Prostate gland (tissue), 2 donors: ENCODE measurements around the gene EPC2. TPM values are rescaled to one million over a fixed set of nuclear protein-coding genes. Genes with fewer than 3 reads are reported as not detected.
"Not testable (repeated sequence)": the region's sequence is repeated elsewhere in the genome, so short reads cannot be mapped to it uniquely, and the experiment has no call there.

Experiments used
- DNase-seq: peaks from one replicate; pipeline ENCODE4 v3.0.0-alpha.2; 2019; ENCODE audit warnings: low spot score
- H3K27ac ChIP-seq, 2 donors: fragments of 200-600 bp; sonication (generic); 2 replicates each; pipeline ENCODE4 v1.5.1; 2017 to 2019
- H3K27me3 ChIP-seq: fragments of 200-600 bp; sonication (generic); replicated peaks from 2 replicates; pipeline ENCODE4 v1.5.1; 2019; ENCODE audit not compliant: insufficient read depth
- H3K36me3 ChIP-seq, 2 donors: fragments of 200-600 bp; sonication (generic); 1 replicate in 1 of 2; 2 replicates in 1 of 2; pipeline versions ENCODE4 v1.5.1 to v1.8.1; 2017 to 2019
- H3K4me1 ChIP-seq: fragments of 200-600 bp; sonication (generic); replicated peaks from 2 replicates; pipeline ENCODE4 v1.5.1; 2019
- H3K4me3 ChIP-seq, 2 donors: fragments of 200-600 bp; sonication (generic); 2 replicates each; pipeline ENCODE4 v1.5.1; 2017 to 2019
- H3K9me3 ChIP-seq: fragments of 200-600 bp; sonication (generic); 2 replicates; pipeline ENCODE4 v1.5.1; 2017
- POLR2A ChIP-seq: fragments of 450-650 bp; IDR thresholded peaks from one replicate; pipeline ENCODE4 v1.6.1; 2016; ENCODE audit warnings: antibody characterized with exemption, mild to moderate bottlenecking
- POLR2AphosphoS5 ChIP-seq: sonication (generic); formaldehyde crosslinking; IDR thresholded peaks from one replicate; pipeline ENCODE4 v1.6.1; 2017; ENCODE audit warnings: antibody characterized with exemption
- WGBS: methylation state at CpG from one replicate; pipeline ENCODE4 v1.1.5; 2018; 5-methylcytosine and 5-hydroxymethylcytosine counted together
- intact Hi-C: fragments of 100-400 bp; cut with DNase I; formaldehyde crosslinking; loops from one replicate; pipeline ENCODE4 v1.14.2; 2022
- total RNA-seq, 2 donors: library from RNA; depleted of rRNA; stranded (reverse); fragments of >200 nt; gene quantifications; one replicate each; pipeline ENCODE4 v1.1.0, GENCODE V29; 2016
- TF ChIP-seq, protein P1 (sequence below), 4 experiments: fragments of 200-600 bp in 2 of 4; fragments of 450-650 bp in 2 of 4; sonication (generic) in 2 of 4; IDR thresholded peaks; 1 replicate in 3 of 4; 2 replicates in 1 of 4; pipeline ENCODE4 v1.5.1; 2016 to 2019; ENCODE audit warnings: antibody characterized with exemption in 4 of 4, mild to moderate bottlenecking in 2 of 4, moderate library complexity in 2 of 4

Gene EPC2
- total RNA-seq, 2 donors from 2014 or later: 27.2 to 40.2 TPM

DNA sequence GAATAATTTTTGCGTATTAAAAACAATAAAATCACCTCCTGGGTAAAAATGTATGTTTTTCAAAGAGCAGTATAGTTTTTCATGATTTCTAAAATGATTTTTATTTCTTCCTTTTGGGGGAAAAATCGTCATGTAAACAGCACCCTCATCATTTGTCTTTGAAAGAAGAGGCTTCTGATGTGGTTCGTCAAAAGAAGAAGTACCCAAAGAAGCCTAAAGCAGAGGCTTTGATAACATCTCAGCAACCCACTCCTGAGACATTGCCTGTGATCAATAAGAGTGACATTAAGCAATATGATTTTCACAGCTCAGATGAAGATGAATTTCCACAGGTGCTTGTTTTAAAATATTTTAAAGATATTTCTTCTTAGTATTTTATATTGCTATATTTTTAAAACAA is 120.3 kb downstream of the EPC2 start:
- no peak overlapping the region for H3K4me3 ChIP-seq
- TF ChIP-seq POLR2A (no peak), POLR2AphosphoS5 (no peak)
- TF ChIP-seq, protein P1, sequence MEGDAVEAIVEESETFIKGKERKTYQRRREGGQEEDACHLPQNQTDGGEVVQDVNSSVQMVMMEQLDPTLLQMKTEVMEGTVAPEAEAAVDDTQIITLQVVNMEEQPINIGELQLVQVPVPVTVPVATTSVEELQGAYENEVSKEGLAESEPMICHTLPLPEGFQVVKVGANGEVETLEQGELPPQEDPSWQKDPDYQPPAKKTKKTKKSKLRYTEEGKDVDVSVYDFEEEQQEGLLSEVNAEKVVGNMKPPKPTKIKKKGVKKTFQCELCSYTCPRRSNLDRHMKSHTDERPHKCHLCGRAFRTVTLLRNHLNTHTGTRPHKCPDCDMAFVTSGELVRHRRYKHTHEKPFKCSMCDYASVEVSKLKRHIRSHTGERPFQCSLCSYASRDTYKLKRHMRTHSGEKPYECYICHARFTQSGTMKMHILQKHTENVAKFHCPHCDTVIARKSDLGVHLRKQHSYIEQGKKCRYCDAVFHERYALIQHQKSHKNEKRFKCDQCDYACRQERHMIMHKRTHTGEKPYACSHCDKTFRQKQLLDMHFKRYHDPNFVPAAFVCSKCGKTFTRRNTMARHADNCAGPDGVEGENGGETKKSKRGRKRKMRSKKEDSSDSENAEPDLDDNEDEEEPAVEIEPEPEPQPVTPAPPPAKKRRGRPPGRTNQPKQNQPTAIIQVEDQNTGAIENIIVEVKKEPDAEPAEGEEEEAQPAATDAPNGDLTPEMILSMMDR (IDR thresholded peaks at IDR 0.05): no peak
- H3K36me3 ChIP-seq: no peaks in the 10 kb centered on the region
- WGBS: 89% methylated on average over 3 of the region's 3 CpGs
- peaks cover 2% of the 10 kb centered on the region for H3K4me1 ChIP-seq
- no peaks in the 10 kb centered on the region for H3K9me3 ChIP-seq
- no peak for DNase-seq
- no peaks in the 10 kb centered on the region for H3K27me3 ChIP-seq
- intact Hi-C loops: no loop called here
- no peak overlapping the region for H3K27ac ChIP-seq

DNA sequence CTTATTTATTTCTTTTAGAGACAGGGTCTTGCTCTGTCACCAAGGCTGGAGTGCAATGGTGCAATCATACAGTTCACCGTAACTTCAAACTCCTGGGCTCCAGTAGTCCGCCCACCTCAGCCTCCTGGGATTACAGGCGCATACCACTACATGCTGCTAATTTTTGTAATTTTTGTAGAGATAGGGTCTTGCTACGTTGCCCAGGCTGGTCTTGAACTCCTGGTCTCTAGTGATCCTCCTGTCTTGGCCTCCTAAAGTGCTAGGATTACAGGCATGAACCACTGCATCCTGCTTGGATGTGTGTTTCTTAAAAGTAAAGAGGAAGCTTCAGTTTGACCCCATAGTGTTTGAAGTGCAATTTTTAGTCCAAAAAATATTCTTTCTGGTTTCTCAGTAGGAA is 125.5 kb downstream of the EPC2 start:
- H3K27ac ChIP-seq: no peak overlapping the region
- intact Hi-C loops: no loop called here
- no peaks in the 10 kb centered on the region for H3K36me3 ChIP-seq
- H3K4me1 ChIP-seq: peaks cover 2% of the 10 kb centered on the region
- no peak for DNase-seq
- 95% methylated on average over 4 of the region's 4 CpGs for WGBS
- TF ChIP-seq, protein P1 (IDR thresholded peaks at IDR 0.05): no peak
- no peak for TF ChIP-seq POLR2AphosphoS5
- TF ChIP-seq POLR2A: no peak
- no peaks in the 10 kb centered on the region for H3K27me3 ChIP-seq
- H3K9me3 ChIP-seq: no peaks in the 10 kb centered on the region
- no peak overlapping the region for H3K4me3 ChIP-seq

DNA sequence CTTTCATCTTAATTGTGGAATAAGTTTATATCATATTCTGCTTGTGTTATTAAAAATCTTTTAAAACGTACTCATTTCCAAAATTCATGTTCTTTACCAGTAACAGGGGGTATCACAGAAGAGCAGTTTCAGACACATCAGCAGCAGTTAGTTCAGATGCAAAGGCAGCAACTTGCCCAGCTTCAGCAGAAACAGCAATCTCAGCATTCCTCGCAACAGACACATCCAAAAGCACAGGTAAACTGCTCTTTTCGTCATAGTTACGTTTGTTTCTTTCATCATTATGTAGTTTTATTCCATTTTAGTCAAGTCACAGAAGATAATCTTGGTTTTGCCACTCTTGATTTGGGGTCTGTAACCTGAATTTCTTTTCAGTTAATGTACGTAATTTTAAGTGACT is 137.0 kb downstream of the EPC2 start:
- TF ChIP-seq POLR2AphosphoS5 (no peak), POLR2A (no peak)
- Histone ChIP-seq H3K4me1 (no peaks in the 10 kb centered on the region), H3K9me3 (no peaks in the 10 kb centered on the region), H3K4me3 (no peak overlapping the region), H3K27ac (no peak overlapping the region), H3K27me3 (no peaks in the 10 kb centered on the region), H3K36me3 (no peaks in the 10 kb centered on the region)
- 93% methylated on average over 5 of the region's 5 CpGs for WGBS
- intact Hi-C loops: no loop called here
- DNase-seq: no peak

DNA sequence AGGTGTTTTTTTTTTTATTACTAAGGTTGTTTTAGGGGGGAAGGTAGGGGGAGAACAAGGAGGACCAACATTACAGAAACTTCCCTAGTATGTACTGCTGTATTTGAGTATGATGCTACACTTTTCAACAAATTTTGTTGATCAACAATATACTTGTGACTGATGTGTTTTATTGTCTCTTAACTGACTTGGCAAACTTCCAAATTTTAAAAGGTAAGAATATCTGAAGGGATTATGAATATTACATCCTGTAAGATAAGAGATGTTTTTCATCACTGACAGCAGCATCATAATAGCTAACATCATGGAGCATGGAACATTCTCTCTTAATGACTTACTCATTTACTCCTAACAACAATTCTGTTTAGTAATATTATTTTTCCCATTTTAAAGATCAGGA is 144.5 kb downstream of the EPC2 start:
- Histone ChIP-seq H3K4me1 (no peaks in the 10 kb centered on the region), H3K36me3 (no peaks in the 10 kb centered on the region), H3K9me3 (no peaks in the 10 kb centered on the region), H3K27me3 (no peaks in the 10 kb centered on the region), H3K4me3 (no peak overlapping the region), H3K27ac (no peak overlapping the region)
- TF ChIP-seq POLR2A (no peak), POLR2AphosphoS5 (no peak)
- TF ChIP-seq, protein P1 (IDR thresholded peaks at IDR 0.05): no peak
- intact Hi-C loops: no loop called here
- no peak for DNase-seq

DNA sequence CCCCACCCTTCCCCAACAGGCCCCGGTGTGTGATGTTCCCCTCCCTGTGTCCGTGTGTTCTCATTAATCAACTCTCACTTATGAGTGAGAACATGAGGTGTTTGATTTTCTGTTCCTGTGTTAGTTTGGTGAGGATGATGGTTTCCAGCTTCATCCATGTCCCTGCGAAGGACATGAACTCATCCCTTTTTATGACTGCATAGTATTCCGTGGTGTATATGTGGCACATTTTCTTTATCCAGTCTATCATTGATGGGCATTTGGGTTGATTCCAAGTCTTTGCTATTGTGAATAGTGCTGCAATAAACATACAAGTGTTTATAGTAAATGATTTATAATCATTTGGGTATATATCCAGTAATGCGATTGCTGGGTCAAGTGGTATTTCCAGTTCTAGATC is 145.6 kb downstream of the EPC2 start:
- H3K36me3 ChIP-seq, H3K4me1 ChIP-seq, H3K27me3 ChIP-seq, H3K4me3 ChIP-seq, DNase-seq, intact Hi-C loops, H3K27ac ChIP-seq, H3K9me3 ChIP-seq: not testable (repeated sequence)
- WGBS: 97% methylated on average over 5 of the region's 5 CpGs

DNA sequence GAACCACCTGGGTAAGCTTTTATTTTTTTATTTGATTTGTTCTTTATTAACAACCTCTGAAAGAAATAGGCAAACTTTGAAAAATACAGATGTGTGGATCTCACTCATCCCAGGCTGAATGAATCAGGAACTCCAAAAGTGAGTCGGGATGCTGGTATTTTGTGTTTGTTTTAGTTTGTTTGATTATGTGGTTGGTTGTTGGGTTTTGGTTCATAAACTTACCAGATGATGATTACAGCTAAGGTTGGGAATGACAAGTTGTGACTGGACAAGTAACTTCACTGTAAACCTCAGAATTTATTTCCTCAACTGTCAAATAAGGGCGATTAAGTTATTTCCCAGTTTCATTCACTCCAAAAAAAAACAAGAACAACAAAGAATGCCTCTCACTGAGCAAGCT is 150.0 kb downstream of the EPC2 start:
- H3K27me3 ChIP-seq: peaks cover 2% of the 10 kb centered on the region
- H3K36me3 ChIP-seq: no peaks in the 10 kb centered on the region
- TF ChIP-seq POLR2AphosphoS5 (no peak), POLR2A (no peak)
- TF ChIP-seq, protein P1 (IDR thresholded peaks at IDR 0.05): no peak
- H3K9me3 ChIP-seq: no peaks in the 10 kb centered on the region
- intact Hi-C loops: no loop called here
- no peak overlapping the region for H3K4me3 ChIP-seq
- WGBS: 43% methylated on average over 2 of the region's 2 CpGs
- no peak for DNase-seq
- no peak overlapping the region for H3K27ac ChIP-seq
- H3K4me1 ChIP-seq: no peaks in the 10 kb centered on the region
